ENCODE measurements around the gene SULF2. TPM values are rescaled to one million over a fixed set of nuclear protein-coding genes. Genes with fewer than 3 reads are reported as not detected.

SULF2 gene
- total and polyA plus RNA-seq, 2 of the 13 experiments (the other 11 are each of a cell fraction or from before 2014, with no cell fraction given): 7.2 to 50.9 TPM

DNA sequence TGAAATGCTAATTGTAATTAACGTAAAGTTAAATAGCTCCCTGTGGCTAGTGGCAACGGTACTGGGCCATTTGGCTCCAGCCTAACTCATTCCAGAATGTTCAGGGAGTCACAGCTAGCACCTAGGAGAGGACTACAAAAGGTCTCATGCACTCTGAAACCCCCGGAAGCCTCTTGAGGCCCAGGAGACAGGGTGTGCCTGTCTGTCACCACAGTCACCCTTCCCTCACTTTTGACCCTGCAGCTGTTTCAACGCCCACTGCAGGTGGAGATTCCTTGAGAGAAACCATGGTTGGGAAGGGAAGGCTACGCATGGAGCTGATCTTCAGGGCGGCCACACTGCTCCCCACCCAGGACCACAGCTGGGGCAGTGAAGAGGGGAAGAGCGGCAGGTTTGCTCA lies 58.6 kb downstream of the SULF2 start:
- no peak for DNase-seq (ENCODE audit: low spot score)
- Histone ChIP-seq H3K4me2 (ENCODE audit: low read depth, low read length) (no peak overlapping the region), H3K9me3 (ENCODE audit: low read length) (no peaks in the 10 kb centered on the region), H3K79me2 (ENCODE audit: insufficient read depth, low read length) (no peaks in the 10 kb centered on the region), H3K4me3 (replicated peaks in 1 of 3; ENCODE audit: insufficient read depth in 1 of 3, low read depth in 2 of 3, low read length in 3 of 3) (no peak overlapping the region), H3K9ac (ENCODE audit: insufficient read depth, low read depth, low read length) (no peak overlapping the region), H3K36me3 (replicated peaks in 1 of 2; ENCODE audit: control insufficient read depth in 1 of 2, insufficient read depth in 2 of 2, low read length in 2 of 2) (0 out of 5 replicates have a peak, but pooled peaks cover 0 to 2% of the 10 kb centered on the region in 2 experiments), H3K27ac (ENCODE audit: extremely low read length, insufficient read depth, low read length) (no peak overlapping the region), H3K4me1 (ENCODE audit: insufficient read depth, low read length) (peaks cover 23% of the 10 kb centered on the region), H2AFZ (ENCODE audit: low read length) (no peak overlapping the region), H4K20me1 (ENCODE audit: insufficient read depth, low read length) (no peaks in the 10 kb centered on the region), H3K27me3 (ENCODE audit: control insufficient read depth in 1 of 2, insufficient read depth in 2 of 2, low read length in 2 of 2) (no peaks in the 10 kb centered on the region)
- no peak for FAIRE-seq
- WGBS (ENCODE audit: low lambda C conversion rate): 96% methylated on average over 7 of the region's 7 CpGs
- no TSS peak for BruUV-seq (replicated peaks)
- ChIA-PET POLR2A (no interaction called here), CTCF (ENCODE audit: low intra/inter-chr PET ratio, low total read pairs) (no interaction called here)
- TF ChIP-seq FOXA3 (CRISPR knock-in tag; IDR thresholded peaks at IDR 0.05): no peak
- TF ChIP-seq ZNF552 (CRISPR knock-in tag; IDR thresholded peaks at IDR 0.05; ENCODE audit: borderline replicate concordance): 0 out of 2 replicates have a peak, but pooled peaks have one; percentile 26
- intact Hi-C loops (cut with micrococcal nuclease; ENCODE audit: unreplicated experiment) (loop anchor here (5.0 kb wide), 1 partner anchor 49 kb away; no protein-coding TSS in a partner anchor), in situ Hi-C loops (cut with HindIII; ENCODE audit: extremely low pct_ligation_motif_present, low pct_unique_long_range_greater_than_20kb) (no loop called here)
- no peak for ATAC-seq

DNA sequence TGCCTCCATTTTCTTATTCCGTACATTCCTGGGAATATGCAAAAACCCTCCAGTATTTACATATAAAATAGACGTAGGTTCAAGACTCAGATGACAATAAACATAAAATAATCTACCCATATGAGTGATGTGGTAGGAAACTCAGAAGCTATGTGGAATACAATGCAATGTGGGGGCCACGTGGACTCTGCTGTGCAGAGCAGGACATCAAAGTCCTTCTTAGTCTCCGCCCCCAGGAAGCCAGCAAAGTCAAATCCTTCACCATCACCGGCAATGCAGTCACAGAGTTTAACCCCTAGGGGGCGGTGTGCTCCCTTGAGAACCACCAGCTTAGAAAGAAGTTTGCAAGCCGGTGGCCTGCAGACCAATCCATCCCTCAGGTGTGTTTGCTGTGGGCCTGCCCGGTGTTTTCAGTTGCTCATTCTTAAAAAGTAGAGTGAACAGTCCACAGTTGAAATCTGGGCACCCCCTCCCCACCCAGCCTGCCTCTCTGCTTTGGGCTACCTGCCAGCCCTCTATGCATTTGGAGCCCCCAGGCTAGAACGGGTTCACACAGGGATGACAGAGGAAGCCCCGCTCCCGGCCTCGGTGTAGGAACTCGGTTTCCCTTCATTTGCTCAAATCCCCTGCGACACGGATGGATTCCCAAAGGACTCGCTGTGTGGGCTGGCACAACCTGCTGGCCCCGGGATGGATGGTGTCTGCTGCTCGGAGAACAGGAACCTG lies 59.9 kb downstream of the SULF2 start:
- Histone ChIP-seq H3K4me3 (replicated peaks in 1 of 3; ENCODE audit: insufficient read depth in 1 of 3, low read depth in 2 of 3, low read length in 3 of 3) (no peak overlapping the region), H3K4me2 (ENCODE audit: low read depth, low read length) (no peak overlapping the region), H3K27ac (ENCODE audit: extremely low read length, insufficient read depth, low read length) (no peak overlapping the region), H3K36me3 (replicated peaks in 1 of 2; ENCODE audit: control insufficient read depth in 1 of 2, insufficient read depth in 2 of 2, low read length in 2 of 2) (no peaks in the 10 kb centered on the region), H3K79me2 (ENCODE audit: insufficient read depth, low read length) (no peaks in the 10 kb centered on the region), H3K27me3 (ENCODE audit: control insufficient read depth in 1 of 2, insufficient read depth in 2 of 2, low read length in 2 of 2) (no peaks in the 10 kb centered on the region), H3K4me1 (ENCODE audit: insufficient read depth, low read length) (peaks cover 23% of the 10 kb centered on the region), H2AFZ (ENCODE audit: low read length) (no peak overlapping the region), H4K20me1 (ENCODE audit: insufficient read depth, low read length) (no peaks in the 10 kb centered on the region), H3K9ac (ENCODE audit: insufficient read depth, low read depth, low read length) (no peak overlapping the region), H3K9me3 (ENCODE audit: low read length) (no peaks in the 10 kb centered on the region)
- POLR2A ChIA-PET: interaction anchor here (0.9 to 1.2 kb wide), 3 partner anchors 12 to 58 kb away, joined by 4 read pairs; no protein-coding TSS in a partner anchor
- ATAC-seq (peak; percentile 95), FAIRE-seq (peak; percentile 99), DNase-seq (ENCODE audit: low spot score) (peak; percentile 98)
- intact Hi-C loops (cut with micrococcal nuclease; ENCODE audit: unreplicated experiment) (loop anchor here (1.0 to 5.0 kb wide), 2 partner anchors 48 to 61 kb away; no protein-coding TSS in a partner anchor), in situ Hi-C loops (cut with HindIII; ENCODE audit: extremely low pct_ligation_motif_present, low pct_unique_long_range_greater_than_20kb) (no loop called here)
- WGBS (ENCODE audit: low lambda C conversion rate): 56% methylated on average over 18 of the region's 18 CpGs
- CTCF ChIA-PET (ENCODE audit: low intra/inter-chr PET ratio, low total read pairs): interaction anchor here (0.8 to 1.8 kb wide), 5 partner anchors 48 to 910 kb away, joined by 3 to 9 read pairs (median 5); no protein-coding TSS in a partner anchor
- BruUV-seq (replicated peaks): no TSS peak
- TF ChIP-seq STAG1 (CRISPR knock-in tag; IDR thresholded peaks at IDR 0.05) (peak; percentile 93), GATAD2A (CRISPR knock-in tag; IDR thresholded peaks at IDR 0.05) (peak; percentile 74)
- TF ChIP-seq, protein P1, sequence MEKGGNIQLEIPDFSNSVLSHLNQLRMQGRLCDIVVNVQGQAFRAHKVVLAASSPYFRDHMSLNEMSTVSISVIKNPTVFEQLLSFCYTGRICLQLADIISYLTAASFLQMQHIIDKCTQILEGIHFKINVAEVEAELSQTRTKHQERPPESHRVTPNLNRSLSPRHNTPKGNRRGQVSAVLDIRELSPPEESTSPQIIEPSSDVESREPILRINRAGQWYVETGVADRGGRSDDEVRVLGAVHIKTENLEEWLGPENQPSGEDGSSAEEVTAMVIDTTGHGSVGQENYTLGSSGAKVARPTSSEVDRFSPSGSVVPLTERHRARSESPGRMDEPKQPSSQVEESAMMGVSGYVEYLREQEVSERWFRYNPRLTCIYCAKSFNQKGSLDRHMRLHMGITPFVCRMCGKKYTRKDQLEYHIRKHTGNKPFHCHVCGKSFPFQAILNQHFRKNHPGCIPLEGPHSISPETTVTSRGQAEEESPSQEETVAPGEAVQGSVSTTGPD (CRISPR knock-in tag; IDR thresholded peaks at IDR 0.05): no peak
- TF ChIP-seq, protein P2, sequence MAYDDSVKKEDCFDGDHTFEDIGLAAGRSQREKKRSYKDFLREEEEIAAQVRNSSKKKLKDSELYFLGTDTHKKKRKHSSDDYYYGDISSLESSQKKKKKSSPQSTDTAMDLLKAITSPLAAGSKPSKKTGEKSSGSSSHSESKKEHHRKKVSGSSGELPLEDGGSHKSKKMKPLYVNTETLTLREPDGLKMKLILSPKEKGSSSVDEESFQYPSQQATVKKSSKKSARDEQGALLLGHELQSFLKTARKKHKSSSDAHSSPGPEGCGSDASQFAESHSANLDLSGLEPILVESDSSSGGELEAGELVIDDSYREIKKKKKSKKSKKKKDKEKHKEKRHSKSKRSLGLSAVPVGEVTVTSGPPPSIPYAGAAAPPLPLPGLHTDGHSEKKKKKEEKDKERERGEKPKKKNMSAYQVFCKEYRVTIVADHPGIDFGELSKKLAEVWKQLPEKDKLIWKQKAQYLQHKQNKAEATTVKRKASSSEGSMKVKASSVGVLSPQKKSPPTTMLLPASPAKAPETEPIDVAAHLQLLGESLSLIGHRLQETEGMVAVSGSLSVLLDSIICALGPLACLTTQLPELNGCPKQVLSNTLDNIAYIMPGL (CRISPR knock-in tag; IDR thresholded peaks at IDR 0.05; ENCODE audit: borderline replicate concordance in 1 of 2, low read depth in 1 of 2): peak; percentile 34 to 94; a peak in 3 of 4 replicates
- TF ChIP-seq, protein P3, sequence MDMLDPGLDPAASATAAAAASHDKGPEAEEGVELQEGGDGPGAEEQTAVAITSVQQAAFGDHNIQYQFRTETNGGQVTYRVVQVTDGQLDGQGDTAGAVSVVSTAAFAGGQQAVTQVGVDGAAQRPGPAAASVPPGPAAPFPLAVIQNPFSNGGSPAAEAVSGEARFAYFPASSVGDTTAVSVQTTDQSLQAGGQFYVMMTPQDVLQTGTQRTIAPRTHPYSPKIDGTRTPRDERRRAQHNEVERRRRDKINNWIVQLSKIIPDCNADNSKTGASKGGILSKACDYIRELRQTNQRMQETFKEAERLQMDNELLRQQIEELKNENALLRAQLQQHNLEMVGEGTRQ (IDR thresholded peaks at IDR 0.05; ENCODE audit: low read depth, low read length): peak; percentile 84
- TF ChIP-seq, protein P3 (CRISPR knock-in tag; IDR thresholded peaks at IDR 0.05; ENCODE audit: borderline replicate concordance): peak; percentile 84; the same call in 1 of the 2 replicates
- TF ChIP-seq, protein P4, sequence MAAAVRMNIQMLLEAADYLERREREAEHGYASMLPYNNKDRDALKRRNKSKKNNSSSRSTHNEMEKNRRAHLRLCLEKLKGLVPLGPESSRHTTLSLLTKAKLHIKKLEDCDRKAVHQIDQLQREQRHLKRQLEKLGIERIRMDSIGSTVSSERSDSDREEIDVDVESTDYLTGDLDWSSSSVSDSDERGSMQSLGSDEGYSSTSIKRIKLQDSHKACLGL (CRISPR knock-in tag; IDR thresholded peaks at IDR 0.05): no peak

Measured in HepG2 (cell line).